ENCODE results near the gene RPUSD1. TPM values are rescaled to one million over a fixed set of nuclear protein-coding genes. Genes with fewer than 3 reads are reported as not detected.

RPUSD1 gene
- total and polyA plus RNA-seq, 2 of the 13 experiments (the other 11 are each of a cell fraction or from before 2014, with no cell fraction given) = 13.1 to 26.2 TPM

DNA sequence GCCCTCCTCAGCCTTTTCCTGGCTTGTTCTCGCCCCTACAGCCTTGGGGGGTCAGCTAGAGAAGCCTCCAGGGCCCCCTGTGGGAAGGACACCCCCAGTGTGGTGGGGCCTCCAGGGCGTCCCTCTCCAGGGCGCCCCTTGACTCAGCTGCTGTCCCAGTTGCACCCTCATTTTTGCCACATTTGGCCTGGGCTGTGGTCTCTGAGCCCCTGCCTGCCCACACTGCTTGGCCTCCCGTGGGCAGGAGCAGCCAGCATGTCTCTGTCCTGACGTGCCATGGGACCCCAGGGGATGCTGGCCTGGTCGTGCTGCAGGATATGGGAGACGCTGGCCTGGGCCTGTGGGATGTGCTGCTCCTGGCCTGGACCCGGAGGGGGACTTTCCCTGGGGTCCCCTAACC is 5.2 kb upstream of the RPUSD1 start:
- ChIA-PET CTCF (ENCODE audit: low intra/inter-chr PET ratio, low total read pairs) (no interaction called here), POLR2A (no interaction called here)
- intact Hi-C loops (cut with micrococcal nuclease; ENCODE audit: unreplicated experiment) (no loop called here), in situ Hi-C loops (cut with HindIII; ENCODE audit: extremely low pct_ligation_motif_present, low pct_unique_long_range_greater_than_20kb) (no loop called here)
- no peaks in the 10 kb centered on the region for H3K9me3 ChIP-seq (ENCODE audit: low read length)
- no peak for FAIRE-seq
- no peak overlapping the region for H3K27ac ChIP-seq (ENCODE audit: extremely low read length, insufficient read depth, low read length)
- H3K4me2 ChIP-seq (ENCODE audit: low read depth, low read length) = no peak overlapping the region
- DNase-seq (ENCODE audit: low spot score) = no peak
- H3K36me3 ChIP-seq (replicated peaks in 1 of 2; ENCODE audit: control insufficient read depth in 1 of 2, insufficient read depth in 2 of 2, low read length in 2 of 2) = peaks cover 6 to 9% of the 10 kb centered on the region in 2 experiments; a peak in 3 of 5 replicates
- no TSS peak for BruUV-seq (replicated peaks)
- no peak overlapping the region for H2AFZ ChIP-seq (ENCODE audit: low read length)
- TF ChIP-seq, protein P1, sequence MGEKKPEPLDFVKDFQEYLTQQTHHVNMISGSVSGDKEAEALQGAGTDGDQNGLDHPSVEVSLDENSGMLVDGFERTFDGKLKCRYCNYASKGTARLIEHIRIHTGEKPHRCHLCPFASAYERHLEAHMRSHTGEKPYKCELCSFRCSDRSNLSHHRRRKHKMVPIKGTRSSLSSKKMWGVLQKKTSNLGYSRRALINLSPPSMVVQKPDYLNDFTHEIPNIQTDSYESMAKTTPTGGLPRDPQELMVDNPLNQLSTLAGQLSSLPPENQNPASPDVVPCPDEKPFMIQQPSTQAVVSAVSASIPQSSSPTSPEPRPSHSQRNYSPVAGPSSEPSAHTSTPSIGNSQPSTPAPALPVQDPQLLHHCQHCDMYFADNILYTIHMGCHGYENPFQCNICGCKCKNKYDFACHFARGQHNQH (CRISPR knock-in tag; IDR thresholded peaks at IDR 0.05) = no peak
- TF ChIP-seq ONECUT2 (CRISPR knock-in tag; IDR thresholded peaks at IDR 0.05) = no peak
- no peak for TF ChIP-seq FOXK2 (IDR thresholded peaks at IDR 0.05)
- TF ChIP-seq ARNTL (CRISPR knock-in tag; IDR thresholded peaks at IDR 0.05) = no peak
- TF ChIP-seq ZNF879 (CRISPR knock-in tag; IDR thresholded peaks at IDR 0.05) = no peak
- no peak for TF ChIP-seq SMYD3 (CRISPR knock-in tag; IDR thresholded peaks at IDR 0.05)
- no peak for TF ChIP-seq AKAP8 (CRISPR knock-in tag; IDR thresholded peaks at IDR 0.05)
- no peak for TF ChIP-seq ZNF569 (CRISPR knock-in tag; IDR thresholded peaks at IDR 0.05; ENCODE audit: borderline replicate concordance)
- TF ChIP-seq RNF2 (conservative IDR thresholded peaks at IDR 0.05; ENCODE audit: low read depth) = no peak
- no peak for TF ChIP-seq ZNF766 (CRISPR knock-in tag; IDR thresholded peaks at IDR 0.05; ENCODE audit: borderline replicate concordance)
- TF ChIP-seq ZNF891 (CRISPR knock-in tag; IDR thresholded peaks at IDR 0.05) = no peak
- no peak for TF ChIP-seq MYC (CRISPR knock-in tag; IDR thresholded peaks at IDR 0.05; ENCODE audit: borderline replicate concordance)
- TF ChIP-seq NFIC (IDR thresholded peaks at IDR 0.05; ENCODE audit: low read length) = no peak
- TF ChIP-seq NR2F6 (IDR thresholded peaks at IDR 0.05) = no peak
- no peak for TF ChIP-seq NR2F6 (CRISPR knock-in tag; IDR thresholded peaks at IDR 0.05)
- TF ChIP-seq KLF12 (CRISPR knock-in tag; IDR thresholded peaks at IDR 0.05; ENCODE audit: borderline replicate concordance) = no peak
- no peak for TF ChIP-seq RAD21 (CRISPR knock-in tag; IDR thresholded peaks at IDR 0.05)
- TF ChIP-seq ZKSCAN8 (CRISPR knock-in tag; IDR thresholded peaks at IDR 0.05; ENCODE audit: borderline replicate concordance) = no peak
- TF ChIP-seq WIZ (CRISPR knock-in tag; IDR thresholded peaks at IDR 0.05) = no peak
- peaks cover 10% of the 10 kb centered on the region for H3K4me1 ChIP-seq (ENCODE audit: insufficient read depth, low read length)
- no peaks in the 10 kb centered on the region for H4K20me1 ChIP-seq (ENCODE audit: insufficient read depth, low read length)
- no peak overlapping the region for H3K9ac ChIP-seq (ENCODE audit: insufficient read depth, low read depth, low read length)
- no CpG with 5 or more reads among the region's 8 CpGs for WGBS (ENCODE audit: low lambda C conversion rate)
- no peak for ATAC-seq
- no peak overlapping the region for H3K4me3 ChIP-seq (replicated peaks in 1 of 3; ENCODE audit: insufficient read depth in 1 of 3, low read depth in 2 of 3, low read length in 3 of 3)
- peaks cover 3% of the 10 kb centered on the region for H3K79me2 ChIP-seq (ENCODE audit: insufficient read depth, low read length)
- no peaks in the 10 kb centered on the region for H3K27me3 ChIP-seq (ENCODE audit: control insufficient read depth in 1 of 2, insufficient read depth in 2 of 2, low read length in 2 of 2)
